ENCODE measurements around the gene PRIM2. TPM values are rescaled to one million over a fixed set of nuclear protein-coding genes. Genes with fewer than 3 reads are reported as not detected.
"Not testable (repeated sequence)": the region's sequence is repeated elsewhere in the genome, so short reads cannot be mapped to it uniquely, and the experiment has no call there.

Gene PRIM2
- total RNA-seq, 2 donors from 2014 or later, result 13.5 to 16.6 TPM

DNA sequence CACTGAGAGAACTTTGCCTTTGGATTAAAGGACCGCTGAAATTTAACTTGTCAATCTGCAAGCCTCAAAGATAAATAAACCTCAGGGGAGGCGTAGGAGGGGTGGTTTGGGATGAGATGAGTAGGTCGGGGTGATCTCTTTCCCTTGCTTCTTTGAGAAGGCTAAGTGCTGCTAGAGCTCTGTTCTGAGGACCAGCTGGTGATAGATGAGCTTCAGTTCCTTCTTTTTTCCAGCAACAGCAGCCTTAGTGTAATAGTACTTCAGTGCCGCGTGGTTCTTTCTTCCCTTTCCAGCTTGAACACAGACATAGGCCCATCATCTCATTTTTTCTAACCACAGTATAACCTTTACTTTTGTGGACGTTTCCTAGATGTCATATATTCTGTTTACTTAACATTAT lies 33.0 kb downstream of the PRIM2 start:
- H3K27ac Mint-ChIP-seq; H3K27me3 Mint-ChIP-seq; ATAC-seq; DNase-seq; H3K9me3 ChIP-seq (ENCODE audit: control insufficient read depth, low read length, poor library complexity, severe bottlenecking); H3K36me3 Mint-ChIP-seq (ENCODE audit: low read depth); H3K4me3 Mint-ChIP-seq: not testable (repeated sequence)
- H3K4me1 Mint-ChIP-seq, result peaks cover 15% of the 10 kb centered on the region

DNA sequence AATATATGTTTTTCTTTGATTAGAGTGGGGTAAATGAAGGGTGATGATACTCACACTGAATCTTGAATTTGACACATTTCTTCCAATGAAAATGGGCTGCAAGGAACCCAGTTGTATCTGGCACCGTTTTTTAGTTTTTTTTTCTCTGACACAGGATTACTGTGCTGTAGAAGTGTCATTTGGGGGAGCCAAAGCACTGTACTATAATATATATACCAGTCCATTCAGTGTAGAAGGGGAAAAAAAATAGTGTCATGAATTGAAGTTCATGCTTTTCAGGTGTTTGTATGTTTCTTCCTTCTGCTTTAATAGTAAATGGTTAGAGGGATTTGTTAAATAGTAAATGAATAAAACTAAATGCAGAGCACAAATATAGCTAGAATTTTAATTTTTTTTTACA lies 35.2 kb downstream of the PRIM2 start:
- not testable (repeated sequence) for ATAC-seq; H3K4me3 Mint-ChIP-seq; H3K27ac Mint-ChIP-seq; DNase-seq; H3K27me3 Mint-ChIP-seq; H3K9me3 ChIP-seq (ENCODE audit: control insufficient read depth, low read length, poor library complexity, severe bottlenecking); H3K36me3 Mint-ChIP-seq (ENCODE audit: low read depth)
- peaks cover 14% of the 10 kb centered on the region for H3K4me1 Mint-ChIP-seq

DNA sequence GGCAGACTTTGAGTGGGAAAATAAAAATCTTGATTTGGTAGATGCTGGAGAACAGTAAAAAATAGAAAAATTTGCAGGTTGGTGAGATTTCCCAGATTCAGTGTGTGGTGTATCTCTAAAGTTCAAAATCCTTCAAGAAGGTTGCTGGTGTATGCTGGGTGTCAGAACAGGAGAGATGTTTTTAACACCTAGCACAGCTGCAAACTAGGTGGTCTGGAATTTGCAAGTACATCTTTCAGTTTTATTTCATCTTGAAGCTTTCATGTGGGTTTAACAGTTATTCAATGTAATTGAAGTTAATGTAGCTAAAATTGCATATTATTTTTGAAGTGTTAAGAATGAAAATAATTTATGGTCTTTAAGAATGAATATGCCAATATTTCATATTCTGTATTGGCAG lies 40.9 kb downstream of the PRIM2 start:
- H3K4me3 Mint-ChIP-seq; H3K27me3 Mint-ChIP-seq; H3K4me1 Mint-ChIP-seq; H3K27ac Mint-ChIP-seq; H3K9me3 ChIP-seq (ENCODE audit: control insufficient read depth, low read length, poor library complexity, severe bottlenecking); ATAC-seq; H3K36me3 Mint-ChIP-seq (ENCODE audit: low read depth); DNase-seq: not testable (repeated sequence)

DNA sequence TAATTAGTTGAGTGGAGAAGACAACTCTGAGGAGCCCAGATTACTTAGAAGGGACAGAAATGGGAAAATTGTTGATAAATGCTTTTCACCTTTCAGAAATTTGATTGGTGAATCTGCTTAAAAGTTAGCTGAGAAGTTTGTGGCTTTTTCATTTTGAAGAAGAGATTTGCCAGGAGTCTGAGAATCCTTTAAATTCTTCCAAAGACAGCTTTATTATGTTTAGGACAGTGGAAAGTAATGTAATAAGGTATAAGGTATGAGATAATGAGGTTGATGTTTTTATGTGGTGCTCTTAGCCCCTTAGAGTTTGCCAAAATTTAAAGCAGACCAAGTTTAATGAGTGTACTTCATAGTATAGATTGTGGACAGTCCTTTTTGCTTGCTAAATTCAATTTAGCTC lies 42.3 kb downstream of the PRIM2 start:
- H3K4me3 Mint-ChIP-seq; H3K27ac Mint-ChIP-seq; H3K9me3 ChIP-seq (ENCODE audit: control insufficient read depth, low read length, poor library complexity, severe bottlenecking); ATAC-seq; DNase-seq; H3K36me3 Mint-ChIP-seq (ENCODE audit: low read depth); H3K27me3 Mint-ChIP-seq; H3K4me1 Mint-ChIP-seq: not testable (repeated sequence)

DNA sequence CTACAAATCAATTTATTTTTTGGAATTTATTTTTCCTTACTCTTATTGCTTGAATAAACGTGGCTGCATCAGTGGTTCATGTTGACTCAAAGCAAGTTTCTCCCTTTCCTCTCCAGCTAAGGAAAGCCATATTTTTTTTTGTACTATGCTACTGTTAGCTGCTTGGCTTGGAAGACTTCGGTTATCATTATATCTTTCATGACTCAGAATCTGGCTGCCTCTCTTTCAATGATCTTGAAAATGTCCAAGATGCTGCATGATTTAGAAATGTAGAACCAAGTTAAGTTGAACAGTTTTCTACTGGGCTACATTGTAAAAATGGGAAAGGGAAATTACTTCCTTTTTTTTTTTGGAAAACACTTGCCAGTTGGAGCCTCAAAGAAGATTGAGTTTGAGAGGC lies 44.9 kb downstream of the PRIM2 start:
- H3K36me3 Mint-ChIP-seq (ENCODE audit: low read depth); H3K27me3 Mint-ChIP-seq; H3K27ac Mint-ChIP-seq; DNase-seq; ATAC-seq; H3K4me3 Mint-ChIP-seq; H3K9me3 ChIP-seq (ENCODE audit: control insufficient read depth, low read length, poor library complexity, severe bottlenecking); H3K4me1 Mint-ChIP-seq: not testable (repeated sequence)

DNA sequence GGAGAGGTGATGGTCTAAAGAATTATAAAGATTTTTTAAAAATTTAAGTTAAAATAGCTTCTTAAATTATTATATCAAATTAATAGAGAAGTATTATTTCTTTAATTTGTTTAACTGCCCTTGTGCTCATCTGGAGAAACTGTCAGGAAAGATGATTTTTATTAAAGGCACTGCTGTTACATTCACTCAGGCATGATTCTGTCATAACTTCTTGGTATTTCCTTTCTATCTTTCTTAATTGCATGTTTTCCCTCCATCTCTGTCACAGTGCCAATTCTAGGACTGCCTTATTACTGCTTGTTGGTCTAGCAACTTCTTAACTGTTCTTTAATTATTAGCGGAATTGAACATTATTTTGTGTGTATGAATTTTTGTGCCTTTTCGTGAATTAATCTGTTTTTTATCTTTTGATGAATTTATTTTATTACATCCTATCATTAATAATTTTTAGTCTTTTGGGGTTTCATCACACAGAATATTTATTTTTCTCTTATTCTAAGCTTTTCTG lies 47.7 kb downstream of the PRIM2 start:
- not testable (repeated sequence) for H3K4me1 Mint-ChIP-seq; DNase-seq; H3K9me3 ChIP-seq (ENCODE audit: control insufficient read depth, low read length, poor library complexity, severe bottlenecking); H3K27ac Mint-ChIP-seq; ATAC-seq; H3K27me3 Mint-ChIP-seq; H3K4me3 Mint-ChIP-seq; H3K36me3 Mint-ChIP-seq (ENCODE audit: low read depth)

DNA sequence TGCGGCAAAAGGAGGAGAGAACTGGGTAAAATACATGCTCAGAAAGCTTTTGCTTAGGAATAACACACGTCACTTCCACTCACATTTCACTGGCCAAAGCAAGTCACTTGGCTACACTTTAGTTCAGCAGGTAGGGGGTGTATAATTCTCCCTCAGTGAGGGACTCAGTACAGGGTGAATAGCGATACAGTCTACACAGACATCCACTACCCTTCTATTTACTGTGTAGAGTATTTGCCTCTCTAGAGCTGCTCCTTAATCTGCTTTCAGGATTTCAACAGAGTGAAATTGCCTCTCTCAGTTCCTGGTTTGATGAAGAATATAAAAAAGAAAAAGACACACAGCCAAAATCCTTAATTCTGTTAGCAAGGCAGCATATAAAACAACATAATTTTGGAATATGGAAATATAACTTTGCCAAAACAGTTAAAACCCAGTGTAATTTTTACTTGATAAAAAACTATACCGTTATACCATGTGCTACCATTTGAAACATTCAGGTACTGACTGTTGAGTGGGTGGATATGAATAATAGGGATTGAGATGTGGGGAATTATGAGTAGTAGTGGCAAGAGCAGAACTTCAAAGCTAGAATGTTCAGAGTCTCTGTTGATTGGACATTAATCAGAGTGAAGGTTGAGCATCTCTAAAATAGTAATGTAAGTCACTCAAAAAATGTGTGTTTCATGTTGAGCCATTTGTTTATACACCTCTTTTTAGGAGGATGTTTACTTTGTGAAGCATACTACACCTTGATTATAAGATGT lies 51.7 kb downstream of the PRIM2 start:
- H3K4me1 Mint-ChIP-seq; H3K9me3 ChIP-seq (ENCODE audit: control insufficient read depth, low read length, poor library complexity, severe bottlenecking); H3K4me3 Mint-ChIP-seq; H3K27me3 Mint-ChIP-seq; H3K27ac Mint-ChIP-seq; ATAC-seq; DNase-seq; H3K36me3 Mint-ChIP-seq (ENCODE audit: low read depth): not testable (repeated sequence)

DNA sequence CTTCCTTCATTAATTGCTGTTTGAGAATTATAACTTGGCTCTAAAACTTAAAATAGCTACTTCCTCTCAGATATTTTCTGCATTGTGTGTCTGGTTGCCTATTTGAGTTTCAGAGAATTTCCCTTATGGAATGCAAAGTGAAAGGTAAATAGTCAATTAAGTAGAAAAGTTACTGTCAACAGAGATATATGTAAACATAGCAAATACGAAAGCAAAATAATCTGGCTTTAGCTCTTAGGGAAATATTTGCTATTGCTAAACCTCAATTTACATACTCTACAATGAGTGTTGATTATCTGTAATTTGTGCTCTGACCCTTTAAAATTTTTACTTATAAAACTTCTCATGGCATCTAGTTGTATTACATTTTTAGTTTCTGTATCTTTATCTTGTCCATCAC lies 54.3 kb downstream of the PRIM2 start:
- H3K27ac Mint-ChIP-seq; H3K4me1 Mint-ChIP-seq; H3K27me3 Mint-ChIP-seq; ATAC-seq; H3K36me3 Mint-ChIP-seq (ENCODE audit: low read depth); H3K9me3 ChIP-seq (ENCODE audit: control insufficient read depth, low read length, poor library complexity, severe bottlenecking); H3K4me3 Mint-ChIP-seq; DNase-seq: not testable (repeated sequence)

DNA sequence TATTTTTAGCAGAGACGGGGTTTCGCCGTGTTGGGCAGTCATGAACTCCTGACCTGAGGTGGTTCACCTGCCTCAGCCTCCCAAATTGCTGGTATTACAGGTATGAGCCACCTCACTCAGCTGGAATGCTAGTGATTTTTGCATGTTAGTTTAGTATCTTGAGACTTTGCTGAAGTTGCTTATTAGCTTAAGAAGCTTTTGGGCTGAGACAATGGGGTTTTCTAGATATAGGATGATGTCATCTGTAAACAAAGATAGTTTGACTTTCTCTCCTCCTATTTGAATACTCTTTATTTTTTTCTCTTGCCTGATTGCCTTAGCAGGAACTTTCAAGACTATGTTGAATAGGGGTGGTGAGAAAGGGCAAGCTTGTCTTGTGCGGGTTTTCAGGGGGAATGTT lies 57.3 kb downstream of the PRIM2 start:
- not testable (repeated sequence) for ATAC-seq; H3K4me1 Mint-ChIP-seq; DNase-seq; H3K4me3 Mint-ChIP-seq; H3K27me3 Mint-ChIP-seq; H3K9me3 ChIP-seq (ENCODE audit: control insufficient read depth, low read length, poor library complexity, severe bottlenecking); H3K27ac Mint-ChIP-seq; H3K36me3 Mint-ChIP-seq (ENCODE audit: low read depth)

DNA sequence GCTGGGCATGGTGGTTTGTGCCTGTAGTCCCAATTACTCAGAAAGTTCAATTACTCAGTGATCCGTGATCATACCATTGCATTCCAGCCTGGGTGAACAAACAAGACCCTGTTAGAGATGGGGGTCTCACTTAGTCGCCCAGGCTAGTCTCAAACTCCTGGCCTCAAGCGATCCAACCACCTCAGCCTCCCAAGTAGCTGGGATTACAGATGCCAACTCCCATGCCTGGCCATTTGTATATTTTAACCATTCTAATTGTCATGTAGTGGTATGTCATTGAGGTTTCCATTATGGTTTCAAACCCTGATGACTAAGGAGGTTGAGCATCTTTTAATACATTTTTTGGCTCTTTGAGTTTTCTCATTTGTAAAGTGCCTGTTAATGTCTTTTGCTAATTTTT lies 58.7 kb downstream of the PRIM2 start:
- ATAC-seq; DNase-seq; H3K4me3 Mint-ChIP-seq; H3K27ac Mint-ChIP-seq; H3K9me3 ChIP-seq (ENCODE audit: control insufficient read depth, low read length, poor library complexity, severe bottlenecking); H3K27me3 Mint-ChIP-seq; H3K36me3 Mint-ChIP-seq (ENCODE audit: low read depth); H3K4me1 Mint-ChIP-seq: not testable (repeated sequence)

DNA sequence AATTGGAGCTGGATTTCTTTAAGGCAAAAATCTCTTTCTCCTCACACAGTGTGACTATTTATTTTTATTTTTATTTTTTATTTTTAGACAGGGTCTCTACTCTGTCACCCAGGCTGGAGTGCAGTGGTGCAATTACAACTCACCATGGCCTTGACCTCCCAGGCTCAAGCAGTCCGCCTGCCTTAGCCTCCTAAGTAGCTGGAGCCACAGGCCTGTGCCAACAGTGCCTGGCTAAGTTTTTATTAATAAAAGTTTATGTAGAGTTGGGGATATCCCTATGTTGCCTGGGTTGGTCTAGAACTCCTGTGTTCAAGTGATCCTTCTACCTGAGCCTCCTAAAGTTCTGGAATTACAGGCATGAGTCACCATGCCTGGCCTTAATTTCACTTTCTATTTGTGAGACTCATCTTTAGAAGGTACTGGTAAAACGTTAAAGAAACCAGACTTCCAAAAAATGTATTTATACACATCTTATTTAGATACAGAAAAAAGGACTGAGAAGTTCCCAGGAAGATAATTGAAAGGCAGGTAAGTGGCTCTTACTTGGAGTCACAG lies 71.7 kb downstream of the PRIM2 start:
- not testable (repeated sequence) for H3K9me3 ChIP-seq (ENCODE audit: control insufficient read depth, low read length, poor library complexity, severe bottlenecking); H3K27ac Mint-ChIP-seq; H3K4me3 Mint-ChIP-seq; H3K27me3 Mint-ChIP-seq; H3K36me3 Mint-ChIP-seq (ENCODE audit: low read depth); DNase-seq; ATAC-seq; H3K4me1 Mint-ChIP-seq

DNA sequence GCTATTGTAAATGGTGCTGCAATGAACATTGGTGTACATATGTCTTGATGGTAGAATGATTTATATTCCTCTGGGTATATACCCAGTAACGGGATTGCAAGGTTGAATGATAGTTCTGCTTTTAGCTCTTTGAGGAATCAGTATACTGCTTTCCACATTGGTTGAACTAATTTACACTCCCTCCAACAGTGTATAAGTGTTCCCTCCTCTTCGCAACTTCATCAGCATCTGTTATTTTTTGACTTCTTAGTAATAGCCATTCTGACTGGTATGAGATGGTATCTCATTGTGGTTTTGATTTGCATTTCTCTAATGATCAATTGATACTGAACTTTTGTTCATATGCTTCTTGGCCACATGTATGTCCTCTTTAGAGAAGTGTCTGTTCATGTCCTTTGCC lies 73.4 kb downstream of the PRIM2 start:
- not testable (repeated sequence) for H3K9me3 ChIP-seq (ENCODE audit: control insufficient read depth, low read length, poor library complexity, severe bottlenecking); H3K4me1 Mint-ChIP-seq; H3K4me3 Mint-ChIP-seq; H3K36me3 Mint-ChIP-seq (ENCODE audit: low read depth); ATAC-seq; DNase-seq; H3K27ac Mint-ChIP-seq; H3K27me3 Mint-ChIP-seq

DNA sequence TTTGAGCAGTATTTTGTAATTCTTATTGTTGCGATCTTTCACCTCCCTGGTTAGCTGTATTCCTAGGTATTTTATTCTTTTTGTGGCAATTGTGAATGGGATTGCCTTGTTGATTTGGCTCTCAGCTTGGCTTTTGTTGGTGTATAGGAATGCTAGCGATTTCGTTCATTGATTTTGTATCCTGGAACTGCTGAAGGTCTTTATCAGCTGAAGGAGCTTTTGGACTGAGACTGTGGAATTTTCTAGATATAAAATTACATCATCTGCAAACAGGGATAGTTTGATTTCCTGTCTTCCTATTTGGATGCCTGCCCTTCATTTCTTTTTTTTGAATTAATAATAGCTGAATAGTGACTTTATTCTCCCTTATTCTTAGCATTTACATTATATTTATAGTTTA lies 74.6 kb downstream of the PRIM2 start:
- DNase-seq; H3K9me3 ChIP-seq (ENCODE audit: control insufficient read depth, low read length, poor library complexity, severe bottlenecking); H3K27me3 Mint-ChIP-seq; H3K4me1 Mint-ChIP-seq; ATAC-seq; H3K36me3 Mint-ChIP-seq (ENCODE audit: low read depth); H3K27ac Mint-ChIP-seq; H3K4me3 Mint-ChIP-seq: not testable (repeated sequence)

DNA sequence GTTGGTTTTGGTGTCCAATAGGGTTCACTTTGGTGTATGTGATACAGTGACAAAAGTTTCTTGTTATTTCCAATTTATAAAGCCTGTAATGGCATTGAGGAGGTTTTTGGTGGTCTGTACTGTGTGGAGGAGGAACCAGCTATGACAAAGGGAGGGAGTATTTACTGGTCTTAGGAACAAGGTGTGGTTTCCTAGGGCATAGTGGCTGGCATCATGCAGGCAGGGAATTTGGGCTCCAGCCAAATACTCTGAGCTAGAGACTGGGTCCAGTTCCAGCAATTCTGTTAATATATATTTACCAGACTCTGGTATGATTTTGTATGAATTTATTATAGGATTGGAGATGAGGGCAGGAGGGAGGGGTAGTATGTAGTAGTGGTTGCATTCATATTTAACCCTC lies 101.9 kb downstream of the PRIM2 start:
- H3K27me3 Mint-ChIP-seq; H3K36me3 Mint-ChIP-seq (ENCODE audit: low read depth); DNase-seq; H3K27ac Mint-ChIP-seq; ATAC-seq; H3K9me3 ChIP-seq (ENCODE audit: control insufficient read depth, low read length, poor library complexity, severe bottlenecking); H3K4me3 Mint-ChIP-seq: not testable (repeated sequence)
- peaks cover 10% of the 10 kb centered on the region for H3K4me1 Mint-ChIP-seq

All from T-helper 17 cell (primary cell).